ENCODE results near the gene AARSD1.
"Not testable (repeated sequence)": the region's sequence is repeated elsewhere in the genome, so short reads cannot be mapped to it uniquely, and the experiment has no call there.

AARSD1 gene

DNA sequence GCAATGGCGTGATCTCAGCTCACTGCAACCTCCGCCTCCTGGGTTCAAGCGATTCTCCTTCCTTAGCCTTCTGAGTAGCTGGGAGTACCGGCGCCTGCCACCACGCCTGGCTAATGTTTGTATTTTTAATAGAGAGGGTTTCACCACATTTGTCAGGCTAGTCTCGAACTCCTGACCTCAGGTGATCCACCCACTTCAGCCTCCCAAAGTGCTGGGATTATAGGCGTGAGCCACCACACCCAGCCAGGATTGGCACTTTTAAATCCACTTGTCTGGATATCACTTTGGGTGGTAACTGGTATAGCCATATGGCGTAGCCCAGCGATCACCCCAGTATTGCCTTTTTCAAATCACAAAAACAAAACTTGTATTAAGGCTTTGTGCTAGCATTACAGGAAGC, 29.7 kb upstream of the AARSD1 start:
- H3K4me1 ChIP-seq; in situ Hi-C loops (cut with MboI; ENCODE audit: low sequenced_read_pairs): not testable (repeated sequence)
- peaks cover 32% of the 10 kb centered on the region for H3K36me3 ChIP-seq (replicated peaks)

DNA sequence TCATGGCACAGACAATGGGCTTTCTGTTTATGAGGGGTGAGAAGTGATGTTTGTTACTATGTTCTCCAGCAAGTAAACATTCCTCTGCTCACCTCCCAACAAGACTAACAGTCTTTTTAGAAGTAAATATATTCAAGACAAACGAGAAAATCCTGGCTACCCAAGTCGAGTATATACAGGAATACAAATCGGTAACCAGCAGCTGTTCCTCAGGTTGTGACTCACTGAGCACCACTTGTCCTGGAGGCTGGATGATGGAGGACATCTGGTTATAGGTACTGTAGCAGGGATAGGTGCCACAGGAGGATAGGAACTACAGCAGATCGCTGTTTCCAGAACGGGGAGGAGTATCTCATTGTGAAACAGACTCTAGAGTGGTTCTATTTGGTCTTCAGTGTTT, 28.6 kb upstream of the AARSD1 start:
- Histone ChIP-seq H3K4me1 (peaks cover 7% of the 10 kb centered on the region; the same call in 1 of the 2 replicates), H3K4me3 (no peak overlapping the region), H3K9me3 (no peaks in the 10 kb centered on the region), H3K36me3 (replicated peaks) (peaks cover 34% of the 10 kb centered on the region), H3K27me3 (ENCODE audit: low read depth) (no peaks in the 10 kb centered on the region)
- in situ Hi-C loops (cut with MboI; ENCODE audit: low sequenced_read_pairs), result no loop called here
- no peak for DNase-seq (ENCODE audit: low spot score in 2 of 2)

More for the DNA sequence above, 29.7 kb upstream of the AARSD1 start:
- not testable (repeated sequence) for H3K4me3 ChIP-seq; DNase-seq (ENCODE audit: low spot score in 2 of 2); H3K27me3 ChIP-seq (ENCODE audit: low read depth); H3K9me3 ChIP-seq

DNA sequence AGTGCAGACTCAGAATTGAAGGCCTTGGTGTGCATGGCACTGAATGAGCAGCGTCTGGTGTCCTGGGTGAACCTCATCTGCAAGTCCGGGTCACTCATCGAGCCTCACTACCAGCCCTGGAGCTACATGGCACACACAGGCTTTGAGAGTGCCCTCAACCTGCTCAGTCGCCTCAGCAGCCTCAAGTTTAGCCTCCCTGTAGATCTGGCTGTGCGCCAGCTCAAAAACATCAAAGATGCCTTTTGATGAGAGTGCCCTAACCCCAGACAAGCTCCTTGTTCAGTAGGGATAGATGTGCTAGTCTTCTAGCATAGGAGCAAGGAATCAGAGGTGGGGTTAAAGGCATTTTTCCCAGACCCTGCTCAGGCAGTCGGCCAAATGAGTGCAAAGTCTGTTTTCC, 27.2 kb upstream of the AARSD1 start:
- no peak for DNase-seq (ENCODE audit: low spot score in 2 of 2)
- no peak overlapping the region for H3K4me3 ChIP-seq
- in situ Hi-C loops (cut with MboI; ENCODE audit: low sequenced_read_pairs), result no loop called here

DNA sequence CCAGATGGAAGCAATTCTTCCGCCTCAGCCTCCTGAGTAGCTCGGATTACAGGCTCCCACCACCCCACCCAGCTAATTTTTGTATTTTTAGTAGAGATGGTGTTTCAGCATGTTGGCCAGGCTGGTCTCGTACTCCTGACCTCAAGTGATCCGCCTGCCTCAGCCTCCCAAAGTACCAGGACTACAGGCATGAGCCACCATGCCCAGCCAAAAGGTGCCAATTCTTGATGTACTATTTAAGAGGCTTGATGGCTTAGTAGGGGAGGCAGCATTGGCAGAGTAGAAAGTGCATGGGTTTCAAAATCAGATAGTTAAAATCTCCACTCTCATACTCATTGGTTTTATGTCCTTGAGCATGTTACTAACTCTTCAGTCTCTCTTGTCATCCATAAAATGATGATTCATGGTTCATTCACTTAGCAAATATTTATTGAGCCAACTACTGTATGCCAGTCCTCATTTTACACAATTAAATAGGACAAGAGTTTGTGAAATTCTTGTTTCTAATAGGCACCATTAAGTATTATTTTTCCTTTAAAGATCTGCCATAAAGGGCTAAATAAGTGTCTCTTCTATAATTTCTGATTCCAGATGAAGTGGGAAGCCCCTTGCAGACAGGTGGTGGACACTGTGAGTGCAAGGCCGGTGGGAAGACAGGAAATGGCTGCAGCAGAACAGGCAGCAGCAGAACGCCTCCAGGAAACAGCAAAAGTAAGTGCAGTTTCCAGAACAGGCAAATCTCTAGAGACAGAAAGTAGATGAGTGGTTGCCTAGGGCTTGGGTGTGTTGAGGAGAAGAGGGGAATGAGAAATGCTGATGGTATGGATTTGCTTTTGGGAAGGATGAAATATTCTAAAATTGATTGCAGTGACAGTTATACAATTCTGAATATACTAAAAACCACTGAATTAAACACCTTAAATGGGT, 25.7 kb upstream of the AARSD1 start:
- Histone ChIP-seq H3K4me1 (no peaks in the 10 kb centered on the region), H3K27me3 (ENCODE audit: low read depth) (no peaks in the 10 kb centered on the region), H3K9me3 (no peaks in the 10 kb centered on the region), H3K36me3 (replicated peaks) (peaks cover 42% of the 10 kb centered on the region), H3K4me3 (no peak overlapping the region)
- in situ Hi-C loops (cut with MboI; ENCODE audit: low sequenced_read_pairs), result no loop called here
- no peak for DNase-seq (ENCODE audit: low spot score in 2 of 2)

More for the DNA sequence above, 27.2 kb upstream of the AARSD1 start:
- H3K36me3 ChIP-seq (replicated peaks), result peaks cover 42% of the 10 kb centered on the region
- H3K4me1 ChIP-seq, result no peaks in the 10 kb centered on the region
- no peaks in the 10 kb centered on the region for H3K9me3 ChIP-seq
- H3K27me3 ChIP-seq (ENCODE audit: low read depth), result no peaks in the 10 kb centered on the region

DNA sequence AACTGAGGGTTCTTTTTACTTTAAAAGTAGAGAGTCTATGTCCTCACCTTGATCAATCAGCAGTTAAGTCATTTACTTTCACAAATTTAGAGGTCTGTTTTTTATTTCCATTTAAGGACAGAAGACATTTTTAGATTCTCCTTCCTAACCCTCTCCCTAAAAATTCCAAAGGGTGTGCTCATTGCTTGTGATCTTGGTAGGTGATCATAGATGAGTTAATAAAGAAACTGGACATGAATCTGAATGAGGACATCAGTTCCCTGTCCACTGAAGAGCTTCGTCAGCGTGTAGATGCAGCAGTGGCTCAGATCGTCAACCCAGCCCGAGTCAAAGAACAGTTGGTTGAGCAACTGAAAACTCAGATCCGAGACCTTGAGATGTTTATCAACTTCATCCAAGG, 24.9 kb upstream of the AARSD1 start:
- no peak for DNase-seq (ENCODE audit: low spot score in 2 of 2)
- in situ Hi-C loops (cut with MboI; ENCODE audit: low sequenced_read_pairs), result no loop called here
- H3K36me3 ChIP-seq (replicated peaks), result peaks cover 44% of the 10 kb centered on the region
- no peaks in the 10 kb centered on the region for H3K9me3 ChIP-seq
- H3K4me3 ChIP-seq, result no peak overlapping the region
- no peaks in the 10 kb centered on the region for H3K27me3 ChIP-seq (ENCODE audit: low read depth)
- no peaks in the 10 kb centered on the region for H3K4me1 ChIP-seq

DNA sequence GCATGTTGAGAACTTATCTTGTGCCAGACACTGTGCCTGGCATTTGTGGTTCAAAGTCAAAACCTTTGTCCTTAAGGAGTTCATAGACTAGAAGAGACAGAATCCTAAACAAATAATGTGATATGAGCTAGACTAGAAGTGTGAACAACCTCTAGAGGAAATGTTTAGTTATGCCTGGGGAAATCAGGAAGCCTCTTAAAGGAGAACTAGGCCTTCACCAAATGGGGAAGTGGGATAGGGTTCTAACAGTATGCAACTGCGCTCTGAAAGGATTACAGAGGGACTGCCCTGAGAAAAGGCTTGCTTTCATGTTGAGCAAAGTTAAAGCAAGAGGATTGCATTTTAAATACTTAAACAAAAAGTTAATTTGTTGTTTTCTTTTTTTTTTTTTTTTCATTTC, 21.0 kb upstream of the AARSD1 start:
- no peaks in the 10 kb centered on the region for H3K9me3 ChIP-seq
- no peak overlapping the region for H3K4me3 ChIP-seq
- DNase-seq (ENCODE audit: low spot score in 2 of 2), result no peak
- H3K4me1 ChIP-seq, result peaks cover 4% of the 10 kb centered on the region; the same call in 1 of the 2 replicates
- H3K27me3 ChIP-seq (ENCODE audit: low read depth), result no peaks in the 10 kb centered on the region
- in situ Hi-C loops (cut with MboI; ENCODE audit: low sequenced_read_pairs), result no loop called here
- H3K36me3 ChIP-seq (replicated peaks), result peaks cover 26% of the 10 kb centered on the region

DNA sequence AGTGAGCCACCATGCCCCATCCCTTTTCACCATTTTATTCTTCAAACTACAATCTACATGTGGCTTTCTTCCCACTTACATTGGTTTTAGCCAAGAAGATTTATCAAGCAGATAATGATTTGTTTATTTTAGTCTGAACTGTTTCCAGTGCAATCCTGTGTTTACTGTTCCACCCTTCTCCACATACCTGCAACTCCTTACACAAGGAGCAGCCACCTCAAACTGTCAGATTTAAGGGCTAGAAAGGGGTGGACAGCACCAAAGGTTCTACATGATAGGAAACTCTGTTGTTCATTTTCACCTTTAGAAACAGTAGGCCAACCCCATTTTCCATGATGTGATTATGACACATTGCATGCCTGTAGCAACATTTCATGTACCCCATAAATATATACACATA, 18.0 kb upstream of the AARSD1 start:
- Histone ChIP-seq H3K27me3 (ENCODE audit: low read depth) (no peaks in the 10 kb centered on the region), H3K36me3 (replicated peaks) (peaks cover 7% of the 10 kb centered on the region), H3K4me3 (no peak overlapping the region), H3K4me1 (peaks cover 12% of the 10 kb centered on the region), H3K9me3 (no peaks in the 10 kb centered on the region)
- no peak for DNase-seq (ENCODE audit: low spot score in 2 of 2)
- in situ Hi-C loops (cut with MboI; ENCODE audit: low sequenced_read_pairs), result no loop called here

DNA sequence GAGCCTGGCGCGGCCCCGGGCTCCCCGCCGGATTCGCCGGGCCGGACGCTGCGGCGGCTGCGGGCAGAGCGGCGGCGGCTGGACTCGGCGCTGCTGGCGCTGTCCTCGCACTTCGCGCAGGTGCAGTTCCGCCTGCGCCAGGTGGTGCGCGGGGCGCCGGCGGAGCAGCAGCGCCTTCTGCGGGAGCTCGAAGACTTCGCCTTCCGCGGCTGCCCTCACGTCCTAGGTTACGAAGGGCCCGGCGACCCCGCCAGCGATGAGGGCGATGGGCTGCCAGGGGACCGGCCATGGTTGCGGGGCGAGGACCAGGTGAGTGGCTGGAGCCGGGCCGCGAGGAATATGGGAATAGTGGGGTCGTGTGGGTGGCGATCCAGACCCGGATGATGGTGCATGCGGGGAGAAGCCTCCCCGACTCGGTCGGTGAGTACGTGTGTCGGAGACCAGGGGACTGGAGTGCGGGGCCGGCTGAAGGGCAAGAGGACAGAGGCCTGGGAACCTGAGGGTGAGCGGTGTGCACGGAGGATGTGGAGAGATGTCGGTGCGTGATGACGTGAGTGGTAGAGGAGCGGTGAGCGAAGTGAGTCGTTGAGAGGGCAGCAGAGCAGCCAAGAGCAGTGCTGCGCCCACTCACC, 16.6 kb upstream of the AARSD1 start:
- Histone ChIP-seq H3K36me3 (replicated peaks) (peaks cover 6% of the 10 kb centered on the region), H3K4me3 (peak overlapping the region; percentile 76), H3K4me1 (peaks cover 12% of the 10 kb centered on the region), H3K9me3 (no peaks in the 10 kb centered on the region), H3K27me3 (ENCODE audit: low read depth) (no peaks in the 10 kb centered on the region)
- DNase-seq (ENCODE audit: low spot score in 2 of 2), result peak; percentile 31 to 61
- in situ Hi-C loops (cut with MboI; ENCODE audit: low sequenced_read_pairs), result no loop called here

DNA sequence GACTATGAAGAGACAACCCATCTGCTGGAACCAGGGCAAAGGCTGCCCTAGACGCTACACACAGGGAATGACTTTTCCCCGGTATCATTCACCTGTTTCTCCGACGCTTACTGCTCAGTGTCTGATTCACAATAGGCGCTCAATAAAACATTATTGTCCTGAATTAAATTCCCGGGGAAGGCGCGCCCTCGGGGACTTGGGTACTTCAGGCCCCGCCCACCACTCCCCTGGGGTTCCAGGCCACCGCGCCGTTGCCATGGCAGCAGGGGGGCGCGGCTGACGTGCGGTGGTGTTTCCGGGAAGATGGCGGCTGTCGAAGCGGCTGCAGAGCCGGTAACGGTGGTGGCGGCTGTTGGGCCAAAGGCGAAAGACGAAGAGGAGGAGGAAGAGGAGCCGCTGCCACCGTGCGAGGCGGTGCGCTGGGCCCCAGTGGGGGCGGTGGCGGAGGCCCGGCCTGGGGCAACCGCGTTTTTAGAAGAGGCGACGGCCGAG, 16.1 kb upstream of the AARSD1 start, which contains the start of gene RUNDC1:
TSS of gene RUNDC1 (plus strand) at position 292 of the 492 bp plus-strand sequence. CDS start at position 304, 12 bp downstream.
- H3K4me3 ChIP-seq, result peak within 1 kb of the TSS; percentile 76
- in situ Hi-C loops (cut with MboI; ENCODE audit: low sequenced_read_pairs), result no loop called here

DNA sequence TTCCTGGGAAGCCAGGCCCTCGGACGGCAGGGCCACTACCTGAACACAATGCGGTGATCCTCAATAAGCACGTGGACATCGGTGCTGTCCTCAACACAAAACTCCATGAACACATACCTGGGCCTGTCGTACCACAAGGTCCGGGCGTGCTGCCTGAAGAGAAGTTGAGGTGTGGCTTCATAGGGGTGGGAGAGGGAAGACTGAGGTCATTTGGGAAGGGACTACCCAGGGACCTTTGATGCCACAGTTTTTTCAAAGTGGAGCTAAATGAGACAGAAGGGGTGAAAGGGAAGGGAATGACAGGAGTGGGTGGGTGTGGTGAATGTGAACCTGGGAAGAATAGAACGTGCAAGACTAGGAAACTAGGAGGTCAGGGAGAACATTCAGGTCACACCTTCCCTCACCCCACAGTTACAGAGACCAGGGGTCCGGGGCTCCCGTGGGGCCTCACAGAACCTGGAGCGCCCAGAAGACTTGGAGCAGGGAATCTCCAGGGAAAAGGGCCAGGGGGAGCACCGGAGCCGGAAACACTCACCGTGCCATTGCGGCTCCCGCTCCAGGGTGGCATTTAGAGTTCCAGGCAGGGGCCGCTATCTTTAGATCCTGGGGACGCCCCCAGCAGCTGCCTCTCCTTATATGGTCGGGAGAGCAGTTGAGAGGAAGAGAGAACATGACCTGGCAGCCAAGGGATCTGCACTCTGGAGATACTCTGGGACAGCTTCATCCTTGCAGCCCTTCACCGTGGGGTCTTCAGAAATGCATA, 15.4 kb upstream of the AARSD1 start, which contains the start of gene PTGES3L:
TSS of gene PTGES3L (minus strand) at position 570 of the 763 bp plus-strand sequence. CDS start at position 543, 27 bp downstream.
- Histone ChIP-seq H3K4me1 (peaks cover 12% of the 10 kb centered on the region), H3K27me3 (ENCODE audit: low read depth) (no peaks in the 10 kb centered on the region), H3K9me3 (no peaks in the 10 kb centered on the region), H3K36me3 (replicated peaks) (peaks cover 6% of the 10 kb centered on the region), H3K4me3 (peak within 1 kb of the TSS; percentile 76)
- DNase-seq (ENCODE audit: low spot score in 2 of 2), result peak; percentile 39 to 66
- in situ Hi-C loops (cut with MboI; ENCODE audit: low sequenced_read_pairs), result no loop called here

More for the DNA sequence above, 16.1 kb upstream of the AARSD1 start, which contains the start of gene RUNDC1:
- Histone ChIP-seq H3K4me1 (peaks cover 12% of the 10 kb centered on the region), H3K9me3 (no peaks in the 10 kb centered on the region), H3K27me3 (ENCODE audit: low read depth) (no peaks in the 10 kb centered on the region), H3K36me3 (replicated peaks) (peaks cover 6% of the 10 kb centered on the region)
- peak; percentile 89 to 97 for DNase-seq (ENCODE audit: low spot score in 2 of 2)

DNA sequence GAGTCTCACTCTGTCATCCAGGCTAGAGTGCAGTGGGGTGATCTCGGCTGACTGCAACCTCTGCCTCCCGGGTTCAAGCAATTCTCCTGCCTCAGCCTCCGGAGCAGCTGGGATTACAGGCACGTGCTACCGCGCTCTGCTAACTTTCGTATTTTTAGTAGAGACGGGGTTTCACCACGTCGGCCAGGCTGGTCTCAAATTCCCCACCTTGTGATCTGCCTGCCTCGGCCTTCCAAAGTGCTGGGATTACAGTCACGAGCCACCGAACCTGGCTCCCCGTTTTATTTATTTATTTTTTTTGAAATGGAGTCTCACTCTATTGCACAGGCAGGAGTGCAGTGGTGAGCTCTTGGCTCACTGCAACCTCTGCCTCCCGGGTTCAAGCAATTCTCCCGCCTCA, 11.4 kb upstream of the AARSD1 start:
- H3K27me3 ChIP-seq (ENCODE audit: low read depth); in situ Hi-C loops (cut with MboI; ENCODE audit: low sequenced_read_pairs); H3K36me3 ChIP-seq (replicated peaks); H3K4me1 ChIP-seq; H3K4me3 ChIP-seq; DNase-seq (ENCODE audit: low spot score in 2 of 2); H3K9me3 ChIP-seq: not testable (repeated sequence)

DNA sequence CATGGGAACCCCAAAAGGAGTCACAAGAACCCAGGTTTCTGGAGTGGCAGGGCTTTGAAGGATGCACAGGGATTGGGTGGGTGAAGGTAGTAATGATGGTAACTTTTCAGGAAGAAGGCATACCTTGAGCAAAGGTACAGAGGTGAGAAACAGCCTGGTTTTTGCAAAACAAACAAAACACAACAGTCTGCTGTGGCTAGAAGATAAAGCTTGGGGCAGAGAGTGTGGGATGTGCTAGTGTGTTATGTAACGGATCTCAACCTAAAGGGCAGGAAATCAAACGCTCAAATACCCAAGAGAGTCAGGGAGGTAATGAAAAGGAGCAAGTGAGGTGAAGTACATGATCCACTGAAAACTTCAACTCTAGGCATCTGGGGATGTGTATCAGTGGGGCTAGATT, 11.0 kb upstream of the AARSD1 start:
- Histone ChIP-seq H3K9me3 (no peaks in the 10 kb centered on the region), H3K4me1 (peaks cover 7% of the 10 kb centered on the region), H3K4me3 (no peak overlapping the region), H3K27me3 (ENCODE audit: low read depth) (no peaks in the 10 kb centered on the region), H3K36me3 (replicated peaks) (no peaks in the 10 kb centered on the region)
- in situ Hi-C loops (cut with MboI; ENCODE audit: low sequenced_read_pairs), result no loop called here
- no peak for DNase-seq (ENCODE audit: low spot score in 2 of 2)

DNA sequence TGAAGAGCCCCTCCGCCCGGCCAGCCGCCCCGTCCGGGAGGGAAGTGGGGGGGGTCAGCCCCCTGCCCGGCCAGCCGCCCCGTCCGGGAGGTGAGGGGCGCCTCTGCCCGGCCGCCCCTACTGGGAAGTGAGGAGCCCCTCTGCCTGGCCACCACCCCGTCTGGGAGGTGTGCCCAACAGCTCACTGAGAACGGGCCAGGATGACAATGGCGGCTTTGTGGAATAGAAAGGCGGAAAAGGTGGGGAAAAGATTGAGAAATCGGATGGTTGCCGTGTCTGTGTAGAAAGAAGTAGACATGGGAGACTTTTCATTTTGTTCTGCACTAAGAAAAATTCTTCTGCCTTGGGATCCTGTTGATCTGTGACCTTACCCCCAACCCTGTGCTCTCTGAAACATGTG, 9.1 kb upstream of the AARSD1 start:
- H3K4me3 ChIP-seq; H3K27me3 ChIP-seq (ENCODE audit: low read depth); H3K9me3 ChIP-seq; H3K36me3 ChIP-seq (replicated peaks); H3K4me1 ChIP-seq; DNase-seq (ENCODE audit: low spot score in 2 of 2); in situ Hi-C loops (cut with MboI; ENCODE audit: low sequenced_read_pairs): not testable (repeated sequence)

All from HAP-1 (cell line).